MCF 10A (cell line): Measurements from ENCODE around the gene TCF25. TPM values are rescaled to one million over a fixed set of nuclear protein-coding genes. Genes with fewer than 3 reads are reported as not detected.

ENCODE experiments used
- BruUV-seq: library from RNA; stranded (reverse); fragments of 400-500 nt; replicated peaks from 2 replicates; lab custom pipeline; 2021; lab: Mats Ljungman, UMichigan
- CTCF ChIA-PET: fragments of 300-600 bp; sonication (Branson Sonifier 250); formaldehyde crosslinking; extraction: SDS; loops from one replicate; lab custom pipeline; 2021; ENCODE audit warnings: antibody characterized with exemption, inconsistent platforms; lab: Yijun Ruan, JAX
- POLR2A ChIA-PET: fragments of 300-600, 350-650 bp; sonication (Branson Sonifier 250); formaldehyde crosslinking; extraction: SDS; loops from one replicate; lab custom pipeline; 2020; ENCODE audit warnings: antibody characterized with exemption, inconsistent platforms; lab: Yijun Ruan, JAX
- DNase-seq: peaks from one replicate; pipeline ENCODE4 v3.0.0-alpha.2; 2018; ENCODE audit not compliant: unreplicated experiment
- H3K27ac Mint-ChIP-seq: one replicate; pipeline ENCODE4 v1.8.0; 2022; ENCODE audit warnings: mild to moderate bottlenecking, low read depth, mixed read lengths; ENCODE audit not compliant: unreplicated experiment
- H3K27me3 Mint-ChIP-seq: one replicate; pipeline ENCODE4 v1.8.0; 2022; ENCODE audit warnings: mixed read lengths; ENCODE audit not compliant: insufficient read depth, unreplicated experiment
- H3K36me3 Mint-ChIP-seq: one replicate; pipeline ENCODE4 v1.8.0; 2022; ENCODE audit warnings: mild to moderate bottlenecking, moderate library complexity, mixed read lengths; ENCODE audit not compliant: insufficient read depth, unreplicated experiment
- H3K4me1 Mint-ChIP-seq: one replicate; pipeline ENCODE4 v1.8.0; 2022; ENCODE audit warnings: mixed read lengths; ENCODE audit not compliant: insufficient read depth, unreplicated experiment
- H3K4me3 Mint-ChIP-seq: one replicate; pipeline ENCODE4 v1.8.0; 2022; ENCODE audit warnings: mild to moderate bottlenecking, moderate library complexity, mixed read lengths; ENCODE audit not compliant: unreplicated experiment
- H3K9me3 Mint-ChIP-seq: one replicate; pipeline ENCODE4 v1.8.0; 2022; ENCODE audit warnings: mixed read lengths; ENCODE audit not compliant: unreplicated experiment
- CTCF ChIP-seq: fragments of 200-600 bp; IDR thresholded peaks from one replicate; pipeline ENCODE4 v1.8.0; 2022; ENCODE audit warnings: antibody characterized with exemption, mild to moderate bottlenecking; ENCODE audit not compliant: unreplicated experiment
- intact Hi-C: fragments of 100-400 bp; cut with micrococcal nuclease; formaldehyde crosslinking; loops from 2 replicates; pipeline ENCODE4 v1.14.1; 2022
- total RNA-seq: library from RNA; stranded (reverse); gene quantifications from 2 replicates; pipeline ENCODE4 v1.2.3, GENCODE V29; 2022

Gene TCF25
- total RNA-seq, 1 experiment from 2014 or later: 239 TPM

- H3K27ac Mint-ChIP-seq: no peak overlapping the region
- no TSS peak for BruUV-seq
- H3K4me3 Mint-ChIP-seq: no peak overlapping the region
- H3K9me3 Mint-ChIP-seq: no peaks in the 10 kb centered on the region
- H3K27me3 Mint-ChIP-seq: no peaks in the 10 kb centered on the region
- TF ChIP-seq CTCF: no peak
- POLR2A ChIA-PET: no interaction called here
- H3K36me3 Mint-ChIP-seq: peaks cover 18% of the 10 kb centered on the region
- intact Hi-C loops: no loop called here
- CTCF ChIA-PET: interaction anchor here (0.5 kb wide), 1 partner anchor 9 kb away, joined by 3 read pairs; no protein-coding TSS in a partner anchor
- DNase-seq: no peak
- peaks cover under 1% of the 10 kb centered on the region for H3K4me1 Mint-ChIP-seq
These were observed 18.0 kb upstream of the TCF25 start for GRCh38 chr16:89855301-89855945.

GRCh38 chr16:89855986-89856385 is 17.4 kb upstream of the TCF25 start:
- Mint-ChIP-seq H3K4me3 (no peak overlapping the region), H3K27me3 (no peaks in the 10 kb centered on the region), H3K4me1 (peaks cover 6% of the 10 kb centered on the region), H3K27ac (no peak overlapping the region), H3K9me3 (no peaks in the 10 kb centered on the region), H3K36me3 (peaks cover 17% of the 10 kb centered on the region)
- no peak for DNase-seq
- ChIA-PET POLR2A (no interaction called here), CTCF (no interaction called here)
- TF ChIP-seq CTCF: no peak
- BruUV-seq: no TSS peak
- intact Hi-C loops: no loop called here

- H3K4me3 Mint-ChIP-seq: no peak overlapping the region
- intact Hi-C loops: no loop called here
- peaks cover 13% of the 10 kb centered on the region for H3K36me3 Mint-ChIP-seq
- no peak overlapping the region for H3K27ac Mint-ChIP-seq
- TF ChIP-seq CTCF: no peak
- POLR2A ChIA-PET: interaction anchor here (1.5 kb wide), 1 partner anchor 14 kb away, joined by 6 read pairs; the partner anchor contains the start of gene TCF25
- H3K9me3 Mint-ChIP-seq: no peaks in the 10 kb centered on the region
- CTCF ChIA-PET: interaction anchor here (0.7 to 5.6 kb wide), 12 partner anchors 8 to 159 kb away, joined by 3 to 56 read pairs (median 4); partner anchors contain the start of gene SPATA2L
- H3K27me3 Mint-ChIP-seq: no peaks in the 10 kb centered on the region
- H3K4me1 Mint-ChIP-seq: peaks cover 18% of the 10 kb centered on the region
- DNase-seq: no peak
- BruUV-seq: no TSS peak
These were observed 14.3 kb upstream of the TCF25 start for GRCh38 chr16:89858973-89859614.

GRCh38 chr16:89859615-89860007 is 13.8 kb upstream of the TCF25 start:
- Mint-ChIP-seq H3K36me3 (peaks cover 17% of the 10 kb centered on the region), H3K4me3 (no peak overlapping the region), H3K27me3 (no peaks in the 10 kb centered on the region), H3K4me1 (peaks cover 24% of the 10 kb centered on the region), H3K27ac (no peak overlapping the region), H3K9me3 (no peaks in the 10 kb centered on the region)
- intact Hi-C loops: no loop called here
- ChIA-PET CTCF (interaction anchor here (0.7 to 5.6 kb wide), 24 partner anchors 9 to 160 kb away, joined by 3 to 56 read pairs (median 4); partner anchors contain the start of gene SPATA2L), POLR2A (interaction anchor here (1.5 to 2.4 kb wide), 2 partner anchors 13 to 159 kb away, joined by 6 to 13 read pairs; partner anchors contain the start of gene TCF25)
- no peak for TF ChIP-seq CTCF
- no peak for DNase-seq
- no TSS peak for BruUV-seq
